K562 (cell line): Measurements from ENCODE around the gene UBA52. TPM values are rescaled to one million over a fixed set of nuclear protein-coding genes. Genes with fewer than 3 reads are reported as not detected.

Experiments
- ATAC-seq: fragments of 200-7000 bp; cut with Tn5 transposase; 3 replicates; pipeline ENCODE4 v1.9.1; 2020; ENCODE audit warnings: moderate library complexity
- BruUV-seq: library from RNA; stranded (reverse); fragments of 400-500 nt; replicated peaks from 2 replicates; lab custom pipeline; 2021; lab: Mats Ljungman, UMichigan
- CTCF ChIA-PET: fragments of 300-600 bp; formaldehyde crosslinking; extraction: SDS; loops from one replicate; lab custom pipeline; 2021; ENCODE audit warnings: low intra/inter-chr PET ratio; lab: Yijun Ruan, JAX
- POLR2A ChIA-PET: fragments of 300-600, 350-650 bp; sonication (Branson Sonifier 250); formaldehyde crosslinking; extraction: SDS; loops from one replicate; lab custom pipeline; 2021; ENCODE audit warnings: antibody characterized with exemption, inconsistent platforms; lab: Yijun Ruan, JAX
- DNase-seq, 4 experiments: peaks; one replicate each; pipeline versions ENCODE4 v3.0.0 to v3.0.0-alpha.2; 2011 to 2018; ENCODE audit warnings: low spot score in 3 of 4, mixed read lengths in 3 of 4; ENCODE audit errors: extremely low read depth in 1 of 4
- FAIRE-seq: peaks from 2 replicates; lab custom pipeline; 2011; peaks lifted over from hg19 to GRCh38; lab: Jason Lieb, UNC
- H2AFZ ChIP-seq: 2 replicates; pipeline ENCODE4 v1.6.0; 2011; ENCODE audit warnings: low read depth, low read length, control low read depth, inconsistent platforms
- H3K27ac ChIP-seq: fragments of 200-600 bp; 3 replicates; pipeline ENCODE4 v1.8.0; 2011; ENCODE audit warnings: low read depth, mild to moderate bottlenecking, control low read depth, inconsistent platforms, low read length, moderate library complexity, mixed read lengths; ENCODE audit errors: extremely low read depth
- H3K27me3 ChIP-seq, 2 experiments: fragments of 300-600 bp in 1 of 2; 2 replicates in 1 of 2; 3 replicates in 1 of 2; pipeline versions ENCODE4 v1.6.0 to v1.8.0; 2011; ENCODE audit warnings: inconsistent platforms in 2 of 2, low read length in 2 of 2, mild to moderate bottlenecking in 1 of 2, mixed read lengths in 1 of 2, moderate library complexity in 1 of 2; ENCODE audit not compliant: control insufficient read depth in 2 of 2, insufficient read depth in 2 of 2
- H3K36me3 ChIP-seq: fragments of 300-600 bp; 3 replicates; pipeline ENCODE4 v1.8.0; 2011; ENCODE audit warnings: mild to moderate bottlenecking, low read length, inconsistent platforms; ENCODE audit not compliant: control insufficient read depth, insufficient read depth
- H3K4me1 ChIP-seq, 2 experiments: fragments of 200-600 bp in 1 of 2; replicated peaks in 1 of 2; 2 replicates in 1 of 2; 3 replicates in 1 of 2; pipeline versions ENCODE4 v1.5.1 to v1.8.0; 2011; ENCODE audit warnings: inconsistent platforms in 2 of 2, low read length in 2 of 2, mild to moderate bottlenecking in 1 of 2, mixed read lengths in 1 of 2, moderate library complexity in 1 of 2; ENCODE audit not compliant: control insufficient read depth in 2 of 2, insufficient read depth in 2 of 2
- H3K4me2 ChIP-seq: 2 replicates; pipeline ENCODE4 v1.6.1; 2011; ENCODE audit warnings: low read length, control low read depth, inconsistent platforms, mixed read lengths; ENCODE audit not compliant: insufficient read depth
- H3K4me3 ChIP-seq: fragments of 200-600 bp; sonication (generic), shearing (Covaris generic); 2 replicates; pipeline ENCODE4 v1.5.1; 2016; ENCODE audit warnings: control low read depth, inconsistent platforms
- H3K79me2 ChIP-seq: fragments of 200-600 bp; 3 replicates; pipeline ENCODE4 v1.8.0; 2011; ENCODE audit warnings: low read length, inconsistent platforms; ENCODE audit not compliant: control insufficient read depth, insufficient read depth
- H3K9ac ChIP-seq, 2 experiments: 2 replicates each; pipeline versions ENCODE4 v1.6.0 to v1.6.1; 2011; ENCODE audit warnings: low read depth in 2 of 2, low read length in 2 of 2, control low read depth in 1 of 2, inconsistent platforms in 1 of 2, mild to moderate bottlenecking in 1 of 2, mixed read lengths in 1 of 2; ENCODE audit not compliant: insufficient read depth in 1 of 2
- H3K9me1 ChIP-seq: one replicate; pipeline ENCODE4 v1.6.0; 2011; ENCODE audit warnings: inconsistent platforms, mild to moderate bottlenecking, low read length, moderate library complexity; ENCODE audit not compliant: control insufficient read depth, insufficient read depth
- H3K9me3 ChIP-seq: replicated peaks from 2 replicates; pipeline ENCODE4 v1.5.1; 2011; ENCODE audit warnings: low read depth, low read length, inconsistent platforms; ENCODE audit not compliant: control insufficient read depth, insufficient read depth
- H4K20me1 ChIP-seq: replicated peaks from 2 replicates; pipeline ENCODE4 v1.6.1; 2011; ENCODE audit warnings: low read length, inconsistent platforms, mixed read lengths; ENCODE audit not compliant: control insufficient read depth, insufficient read depth
- BDP1 ChIP-seq: IDR thresholded peaks from 3 replicates; pipeline ENCODE4 v1.6.1; 2011; ENCODE audit not compliant: insufficient read length, insufficient read depth
- ELF4 ChIP-seq: fragments of 450-650 bp; formaldehyde crosslinking; IDR thresholded peaks from 2 replicates; pipeline ENCODE4 v1.4.0; 2022; ENCODE audit warnings: missing genetic modification characterization
- GTF2E2 ChIP-seq: fragments of 200-800 bp; sonication (Bioruptor generic); IDR thresholded peaks from 2 replicates; pipeline ENCODE4 v1.6.1; 2016; ENCODE audit warnings: missing genetic modification characterization, missing compliant biosample characterization
- HDAC2 ChIP-seq: fragments of 450-650 bp; IDR thresholded peaks from 2 replicates; pipeline ENCODE4 v1.6.1; 2016; ENCODE audit warnings: mild to moderate bottlenecking
- HNRNPK ChIP-seq: fragments of 200-400 bp; formaldehyde crosslinking; IDR thresholded peaks from one replicate; pipeline ENCODE4 v1.6.1; 2018; ENCODE audit warnings: mild to moderate bottlenecking, low read depth, low read length; ENCODE audit not compliant: poor library complexity, severe bottlenecking
- MAZ ChIP-seq, 2 experiments: fragments of 450-650 bp in 1 of 2; sonication (generic) in 1 of 2; formaldehyde crosslinking; IDR thresholded peaks in 1 of 2; conservative IDR thresholded peaks in 1 of 2; 2 replicates each; pipeline versions ENCODE4 v1.4.0 to v1.5.0; 2020; ENCODE audit warnings: mild to moderate bottlenecking in 1 of 2, missing genetic modification reagents in 1 of 2
- RBM25 ChIP-seq: fragments of 200-400 bp; formaldehyde crosslinking; IDR thresholded peaks from 2 replicates; pipeline ENCODE4 v1.6.1; 2018; ENCODE audit warnings: low read length, low read depth, moderate library complexity; ENCODE audit not compliant: severe bottlenecking
- TAF9B ChIP-seq: fragments of 450-650 bp; IDR thresholded peaks from 2 replicates; pipeline ENCODE4 v1.6.1; 2018; ENCODE audit warnings: mild to moderate bottlenecking; ENCODE audit not compliant: partially characterized antibody
- TGIF2 ChIP-seq: sonication (generic); formaldehyde crosslinking; IDR thresholded peaks from 2 replicates; pipeline ENCODE4 v1.8.1; 2022; ENCODE audit warnings: mild to moderate bottlenecking, missing genetic modification reagents, moderate library complexity
- ZNF589 ChIP-seq: fragments of 200-800 bp; sonication (Bioruptor generic); IDR thresholded peaks from 2 replicates; pipeline ENCODE4 v1.6.1; 2016; ENCODE audit warnings: low read depth, missing genetic modification characterization, missing compliant biosample characterization
- WGBS: fragments of 100-300 bp; shearing (Covaris generic); methylation state at CpG from one replicate; pipeline ENCODE4 v1.1.6; 2016; ENCODE audit warnings: low coverage, mixed read lengths; ENCODE audit not compliant: insufficient coverage; ENCODE audit errors: missing lambda C conversion rate; 5-methylcytosine and 5-hydroxymethylcytosine counted together
- in situ Hi-C: fragments of 300-500 bp; cut with MboI; formaldehyde crosslinking; loops from 4 replicates; pipeline ENCODE4 v1.15.0; 2018; ENCODE audit warnings: inconsistent platforms, mixed read lengths
- intact Hi-C: fragments of 100-400 bp; cut with micrococcal nuclease; formaldehyde crosslinking; loops from 2 replicates; pipeline ENCODE4 v1.14.2; 2022
- polyA plus RNA-seq, 8 experiments: library from polyadenylated mRNA; depleted of rRNA in 4 of 8; stranded (reverse) in 5 of 8; unstranded in 3 of 8; fragments of >200 nt; fragmentation: Nextera tagmentation in 2 of 8; fragmentation: Illumina TruSeq in 1 of 8; extraction: Ambion mirVana in 2 of 8; extraction: Trizol in 1 of 8; gene quantifications; 2 replicates each; pipeline versions ENCODE4 v1.2.1 to v1.2.3, GENCODE V29; 2011 to 2014; ENCODE audit warnings: inconsistent platforms in 1 of 8, missing spikeins in 1 of 8
- total RNA-seq, 7 experiments: library from RNA; depleted of rRNA in 6 of 7; stranded (reverse); fragments of >200 nt in 6 of 7; fragmentation: Illumina TruSeq in 2 of 7; extraction: Trizol in 2 of 7; gene quantifications; 2 replicates each; pipeline versions ENCODE4 v1.2.1 to v1.2.3, GENCODE V29; 2011 to 2021; ENCODE audit warnings: low replicate concordance in 1 of 7

The UBA52 gene
- total and polyA plus RNA-seq, 9 of the 15 experiments (the other 6 are each of a cell fraction or from before 2014, with no cell fraction given): 1,110 to 2,751 (median 1,733) TPM

DNA sequence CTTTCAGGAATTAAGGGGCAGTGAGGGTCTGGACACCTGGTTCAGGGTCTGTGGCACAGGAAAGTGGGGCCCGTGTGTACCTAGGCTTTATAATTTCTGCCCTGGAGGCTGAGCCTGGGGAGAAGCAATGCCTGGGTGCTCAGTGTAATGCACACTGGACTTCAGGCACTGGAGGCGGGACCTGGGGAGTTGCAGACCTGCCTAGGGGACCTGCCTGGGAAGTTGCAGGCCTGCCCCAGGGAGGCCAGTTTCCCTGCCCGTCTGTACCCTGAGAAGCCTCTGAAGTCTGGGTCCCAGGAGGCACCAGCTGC is 38.5 kb downstream of the UBA52 start:
- no peak overlapping the region for H3K27ac ChIP-seq
- H3K4me2 ChIP-seq: no peak overlapping the region
- 5% methylated on average over 3 of the region's 3 CpGs for WGBS
- intact Hi-C loops (no loop called here), in situ Hi-C loops (no loop called here)
- CTCF ChIA-PET: no interaction called here
- no peaks in the 10 kb centered on the region for H3K9me1 ChIP-seq
- H3K4me1 ChIP-seq: peaks cover 0 to 64% of the 10 kb centered on the region in 2 experiments; a peak in 2 of 5 replicates
- no peak for TF ChIP-seq RBM25
- TF ChIP-seq HNRNPK: no peak
- no peak for TF ChIP-seq TGIF2 (CRISPR knock-in tag)
- no peak for TF ChIP-seq GTF2E2 (tag)
- TF ChIP-seq ZNF589 (CRISPR knock-in tag): no peak
- no peak for TF ChIP-seq BDP1
- no peak for TF ChIP-seq HDAC2
- TF ChIP-seq ELF4: no peak
- TF ChIP-seq MAZ (CRISPR knock-in tag; conservative IDR thresholded peaks at IDR 0.05 in 1 of 2, IDR thresholded peaks at IDR 0.05 in 1 of 2): no peak
- no peak for TF ChIP-seq TAF9B
- H4K20me1 ChIP-seq: peaks cover 26% of the 10 kb centered on the region
- ATAC-seq: no peak
- H3K27me3 ChIP-seq: peaks cover 59 to 87% of the 10 kb centered on the region in 2 experiments
- no peak for DNase-seq
- BruUV-seq: no TSS peak
- H3K9me3 ChIP-seq: no peaks in the 10 kb centered on the region
- POLR2A ChIA-PET: interaction anchor here (1.0 kb wide), 1 partner anchor 21 kb away, joined by 3 read pairs; no protein-coding TSS in a partner anchor
- no peak overlapping the region for H3K9ac ChIP-seq
- no peaks in the 10 kb centered on the region for H3K36me3 ChIP-seq
- H3K4me3 ChIP-seq: no peak overlapping the region
- no peak for FAIRE-seq
- H3K79me2 ChIP-seq: no peaks in the 10 kb centered on the region
- H2AFZ ChIP-seq: no peak overlapping the region
